Activated T-helper 17 cell treated with anti-CD3 and anti-CD28 coated beads, Interleukin-2, amount 50 U/mL, for 72 hours (primary cell): ENCODE results near the gene UPK1B. TPM values are rescaled to one million over a fixed set of nuclear protein-coding genes. Genes with fewer than 3 reads are reported as not detected.

Source experiments
- ATAC-seq: fragments of 150-1000 bp; cut with Tn5 transposase; replicated peaks from 2 replicates; pipeline ENCODE4 v1.10.0; 2021; ENCODE audit warnings: mild to moderate bottlenecking, moderate library complexity
- H3K27ac Mint-ChIP-seq: one replicate; pipeline ENCODE4 v1.8.0; 2022; ENCODE audit warnings: mixed read lengths
- H3K27me3 Mint-ChIP-seq: one replicate; pipeline ENCODE4 v1.8.0; 2022; ENCODE audit warnings: mixed read lengths
- H3K36me3 Mint-ChIP-seq: one replicate; pipeline ENCODE4 v1.8.0; 2022; ENCODE audit warnings: low read depth, mild to moderate bottlenecking, mixed read lengths
- H3K4me1 Mint-ChIP-seq: one replicate; pipeline ENCODE4 v1.8.0; 2022; ENCODE audit warnings: mixed read lengths
- H3K4me3 Mint-ChIP-seq: one replicate; pipeline ENCODE4 v1.8.0; 2022; ENCODE audit warnings: mild to moderate bottlenecking, mixed read lengths
- H3K9me3 Mint-ChIP-seq: one replicate; pipeline ENCODE4 v1.8.0; 2022; ENCODE audit warnings: mixed read lengths
- total RNA-seq, 2 donors: library from RNA; stranded (reverse); gene quantifications; one replicate each; pipeline ENCODE4 v1.2.3, GENCODE V29; 2022

Gene UPK1B
- total RNA-seq, 2 donors from 2014 or later, result 0.56 to 1.2 TPM

GRCh38 chr3:119194237-119195150 lies 21.1 kb downstream of the UPK1B start:
- H3K4me1 Mint-ChIP-seq, result no peaks in the 10 kb centered on the region
- no peak for ATAC-seq
- H3K27me3 Mint-ChIP-seq, result peaks cover 5% of the 10 kb centered on the region

GRCh38 chr3:119195151-119195476 lies 21.7 kb downstream of the UPK1B start:
- no peaks in the 10 kb centered on the region for H3K4me1 Mint-ChIP-seq

More at GRCh38 chr3:119194237-119195150, 21.1 kb downstream of the UPK1B start:
- H3K4me3 Mint-ChIP-seq, result no peak overlapping the region
- no peak overlapping the region for H3K27ac Mint-ChIP-seq
- H3K9me3 Mint-ChIP-seq, result no peaks in the 10 kb centered on the region
- H3K36me3 Mint-ChIP-seq, result no peaks in the 10 kb centered on the region

GRCh38 chr3:119195911-119196310 lies 22.5 kb downstream of the UPK1B start:
- Mint-ChIP-seq H3K4me1 (no peaks in the 10 kb centered on the region), H3K27me3 (peaks cover 5% of the 10 kb centered on the region), H3K36me3 (no peaks in the 10 kb centered on the region), H3K4me3 (no peak overlapping the region), H3K27ac (no peak overlapping the region), H3K9me3 (no peaks in the 10 kb centered on the region)
- ATAC-seq, result no peak

More at GRCh38 chr3:119195151-119195476, 21.7 kb downstream of the UPK1B start:
- peaks cover 5% of the 10 kb centered on the region for H3K27me3 Mint-ChIP-seq
- H3K36me3 Mint-ChIP-seq, result no peaks in the 10 kb centered on the region
- H3K4me3 Mint-ChIP-seq, result no peak overlapping the region
- no peak for ATAC-seq
- no peaks in the 10 kb centered on the region for H3K9me3 Mint-ChIP-seq
- H3K27ac Mint-ChIP-seq, result no peak overlapping the region

DNA sequence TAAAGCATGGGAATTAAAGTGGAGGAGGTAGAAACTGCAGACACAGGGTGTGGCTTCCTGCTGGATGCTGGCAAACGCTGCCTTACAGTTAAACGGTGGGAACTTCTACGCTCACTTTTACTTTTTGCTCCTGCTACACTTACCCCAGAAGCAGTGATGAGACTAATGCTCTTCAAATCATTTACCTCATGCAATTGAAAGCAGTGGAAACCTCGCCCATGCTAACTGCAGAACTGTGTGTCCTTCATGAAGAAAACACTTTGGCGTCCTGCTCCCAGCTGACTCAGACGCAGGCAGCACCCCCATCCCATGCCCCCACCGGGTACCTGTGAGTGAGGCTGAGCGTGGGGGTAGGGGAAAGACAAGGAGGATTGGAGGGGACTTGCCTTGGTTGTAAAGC lies 31.8 kb downstream of the UPK1B start:
- H3K4me3 Mint-ChIP-seq, result no peak overlapping the region
- H3K9me3 Mint-ChIP-seq, result no peaks in the 10 kb centered on the region
- H3K27me3 Mint-ChIP-seq, result no peaks in the 10 kb centered on the region
- no peak overlapping the region for H3K27ac Mint-ChIP-seq
- peaks cover 9% of the 10 kb centered on the region for H3K4me1 Mint-ChIP-seq
- ATAC-seq, result no peak
- peaks cover 15% of the 10 kb centered on the region for H3K36me3 Mint-ChIP-seq

DNA sequence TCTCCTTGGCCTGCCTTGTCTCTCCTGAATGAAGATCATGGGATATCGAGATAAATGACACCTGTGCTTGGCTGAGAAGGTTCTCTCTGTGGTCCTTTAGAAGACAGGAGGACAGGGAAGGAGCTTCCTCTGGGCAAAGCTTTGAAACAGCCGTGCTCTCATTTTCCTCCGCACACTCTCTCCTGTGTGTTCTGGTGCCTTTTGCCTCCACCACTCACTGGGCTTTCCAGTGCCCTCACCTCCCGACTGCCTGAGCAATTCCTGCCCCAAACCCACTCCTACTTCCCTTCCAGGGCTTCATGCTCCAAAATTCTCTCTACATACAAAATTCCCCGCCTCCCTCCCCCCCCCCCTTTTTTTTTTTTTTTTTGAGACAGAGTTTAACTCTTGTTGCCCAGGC lies 32.3 kb downstream of the UPK1B start:
- Mint-ChIP-seq H3K27ac (no peak overlapping the region), H3K9me3 (no peaks in the 10 kb centered on the region), H3K4me1 (peaks cover 9% of the 10 kb centered on the region), H3K4me3 (no peak overlapping the region), H3K27me3 (no peaks in the 10 kb centered on the region), H3K36me3 (peaks cover 19% of the 10 kb centered on the region)
- no peak for ATAC-seq

DNA sequence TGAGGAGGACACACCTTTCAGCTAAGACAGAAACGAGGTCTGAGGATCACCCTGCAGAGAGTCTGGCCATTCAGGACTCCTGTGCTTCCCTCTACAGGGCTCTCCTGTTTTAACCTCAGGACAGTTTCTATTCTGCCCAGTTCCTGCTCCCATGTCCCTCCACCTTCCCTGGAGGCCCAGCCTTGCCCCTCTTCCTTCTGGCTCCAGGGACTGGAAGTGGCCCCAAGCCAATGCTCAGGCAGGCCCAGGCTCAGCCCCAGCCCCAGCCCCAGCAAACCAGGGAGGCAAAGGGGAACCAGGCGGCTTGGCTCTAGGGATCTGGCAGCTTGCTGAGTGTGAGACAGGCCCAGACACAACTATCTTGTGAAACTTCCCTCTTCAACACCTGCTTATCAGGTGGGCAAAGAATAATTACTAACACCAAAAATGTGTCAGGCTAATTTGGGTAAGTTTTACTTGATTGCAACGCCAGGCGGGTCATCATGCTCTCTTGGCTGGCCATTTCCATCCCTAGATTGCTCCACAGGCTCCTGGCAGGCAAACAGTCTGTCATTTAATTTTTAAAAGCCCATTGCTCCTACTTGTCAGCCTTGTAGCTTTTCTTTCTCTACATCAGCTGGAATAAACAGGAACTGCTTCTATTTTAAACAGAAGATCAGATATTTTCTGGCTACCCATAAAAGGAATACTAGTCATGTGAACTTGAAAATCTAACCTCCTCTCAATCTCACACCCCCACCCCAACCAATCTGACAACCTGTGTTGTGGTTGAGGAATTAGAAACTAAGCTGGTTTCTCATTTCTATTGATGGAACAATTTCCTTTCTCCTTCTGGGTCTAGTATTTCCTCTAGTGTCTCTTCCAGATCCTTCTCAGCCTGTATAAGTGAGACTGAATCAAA lies 33.5 kb downstream of the UPK1B start:
- Mint-ChIP-seq H3K4me3 (no peak overlapping the region), H3K9me3 (no peaks in the 10 kb centered on the region), H3K4me1 (peaks cover 9% of the 10 kb centered on the region), H3K27ac (peak overlapping the region; percentile 23), H3K27me3 (no peaks in the 10 kb centered on the region), H3K36me3 (peaks cover 31% of the 10 kb centered on the region)
- ATAC-seq, result peak; percentile 21

DNA sequence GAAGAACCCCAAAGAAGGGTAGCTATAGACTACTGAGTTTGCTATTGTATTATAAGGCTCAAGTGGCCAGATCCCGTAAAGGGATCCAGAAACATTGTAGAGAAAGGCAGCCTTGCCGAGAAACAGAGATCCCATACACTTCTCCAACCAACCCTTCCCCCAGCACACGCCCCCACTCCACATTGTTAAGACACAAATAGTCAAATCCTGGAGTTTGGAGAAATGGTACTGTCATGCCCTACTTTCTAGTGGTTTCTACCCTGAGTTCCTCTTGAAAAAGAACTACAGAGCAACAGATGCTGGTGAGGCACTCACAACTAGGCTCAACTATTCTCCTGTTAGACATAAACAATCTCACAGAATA lies 34.1 kb downstream of the UPK1B start:
- Mint-ChIP-seq H3K27me3 (no peaks in the 10 kb centered on the region), H3K4me3 (no peak overlapping the region), H3K9me3 (no peaks in the 10 kb centered on the region), H3K27ac (peak overlapping the region; percentile 23), H3K4me1 (peaks cover 9% of the 10 kb centered on the region), H3K36me3 (peaks cover 38% of the 10 kb centered on the region)
- ATAC-seq, result no peak

GRCh38 chr3:119211193-119211592 lies 37.8 kb downstream of the UPK1B start:
- H3K27ac Mint-ChIP-seq, result no peak overlapping the region
- H3K36me3 Mint-ChIP-seq, result peaks cover 75% of the 10 kb centered on the region
- peaks cover 9% of the 10 kb centered on the region for H3K4me1 Mint-ChIP-seq
- no peaks in the 10 kb centered on the region for H3K9me3 Mint-ChIP-seq
- no peaks in the 10 kb centered on the region for H3K27me3 Mint-ChIP-seq
- no peak for ATAC-seq
- H3K4me3 Mint-ChIP-seq, result no peak overlapping the region

- Mint-ChIP-seq H3K4me1 (peaks cover 9% of the 10 kb centered on the region), H3K9me3 (no peaks in the 10 kb centered on the region), H3K36me3 (peaks cover 81% of the 10 kb centered on the region), H3K27me3 (no peaks in the 10 kb centered on the region), H3K27ac (peak overlapping the region; percentile 39), H3K4me3 (no peak overlapping the region)
- no peak for ATAC-seq
These were observed 38.4 kb downstream of the UPK1B start for GRCh38 chr3:119211803-119212202.

DNA sequence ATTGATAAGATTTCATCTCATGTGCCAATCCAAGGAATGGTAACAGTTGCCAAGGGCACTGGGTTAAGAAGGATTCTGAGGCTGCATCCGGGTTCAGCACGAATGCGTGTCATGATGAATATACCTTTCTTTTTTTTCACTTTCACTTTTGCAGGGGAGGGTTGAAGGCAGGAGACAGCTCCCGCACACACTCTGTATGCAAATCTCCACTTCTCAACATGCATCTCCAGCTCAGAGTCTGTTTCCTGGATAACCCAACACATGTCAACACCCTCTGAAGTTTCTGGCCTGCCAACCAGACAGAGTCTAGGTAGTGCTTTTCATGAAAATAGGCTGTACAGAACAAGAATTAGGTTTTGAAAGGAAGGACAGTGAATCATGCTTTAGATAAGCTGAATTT lies 45.7 kb downstream of the UPK1B start:
- peak overlapping the region; percentile 75 for H3K4me3 Mint-ChIP-seq
- no peaks in the 10 kb centered on the region for H3K27me3 Mint-ChIP-seq
- peaks cover 88% of the 10 kb centered on the region for H3K36me3 Mint-ChIP-seq
- H3K4me1 Mint-ChIP-seq, result peaks cover 18% of the 10 kb centered on the region
- H3K27ac Mint-ChIP-seq, result peak overlapping the region; percentile 89
- peak; percentile 91 for ATAC-seq
- no peaks in the 10 kb centered on the region for H3K9me3 Mint-ChIP-seq

GRCh38 chr3:119220198-119220597 lies 46.8 kb downstream of the UPK1B start:
- Mint-ChIP-seq H3K4me3 (no peak overlapping the region), H3K4me1 (peaks cover 18% of the 10 kb centered on the region), H3K9me3 (no peaks in the 10 kb centered on the region), H3K27ac (peak overlapping the region; percentile 79), H3K36me3 (peaks cover 81% of the 10 kb centered on the region), H3K27me3 (no peaks in the 10 kb centered on the region)
- no peak for ATAC-seq

DNA sequence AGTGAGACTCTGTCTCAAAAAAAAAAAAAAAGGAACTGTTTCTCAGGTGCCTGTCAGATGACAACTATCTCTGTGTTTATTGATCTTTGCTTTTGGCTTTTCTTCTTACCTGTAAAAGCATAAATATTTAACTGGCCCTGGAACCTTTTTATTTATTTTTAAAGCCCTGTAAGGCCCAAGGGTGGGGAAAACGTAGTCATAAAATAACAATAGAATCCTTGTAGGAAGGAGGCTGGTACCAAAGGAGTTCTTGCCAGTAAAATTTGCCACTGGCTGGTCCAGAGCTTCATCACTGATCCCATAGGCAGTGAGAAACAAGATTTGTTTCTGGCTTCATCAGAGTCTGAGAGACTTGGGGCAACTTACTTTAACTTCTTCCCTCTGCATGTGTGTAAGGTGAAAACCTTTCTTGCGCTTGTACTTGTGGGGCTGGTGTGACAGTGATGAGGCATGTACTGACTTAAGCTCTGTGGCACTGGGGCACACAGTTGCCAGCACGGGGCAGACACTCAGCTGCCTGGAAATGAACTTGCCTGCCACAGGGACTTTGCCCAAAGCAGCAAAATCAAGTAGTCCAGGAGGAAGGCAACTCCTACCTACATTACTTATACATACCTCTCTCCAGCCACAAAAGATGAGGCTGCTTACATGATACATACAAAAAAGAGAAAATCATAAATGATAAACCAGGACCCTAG lies 47.7 kb downstream of the UPK1B start:
- H3K36me3 Mint-ChIP-seq, result peaks cover 75% of the 10 kb centered on the region
- no peak overlapping the region for H3K4me3 Mint-ChIP-seq
- no peak overlapping the region for H3K27ac Mint-ChIP-seq
- peaks cover 18% of the 10 kb centered on the region for H3K4me1 Mint-ChIP-seq
- ATAC-seq, result no peak
- no peaks in the 10 kb centered on the region for H3K9me3 Mint-ChIP-seq
- no peaks in the 10 kb centered on the region for H3K27me3 Mint-ChIP-seq

GRCh38 chr3:119221779-119222320 lies 48.5 kb downstream of the UPK1B start:
- Mint-ChIP-seq H3K4me1 (peaks cover 18% of the 10 kb centered on the region), H3K27ac (peak overlapping the region; percentile 54), H3K9me3 (no peaks in the 10 kb centered on the region), H3K4me3 (no peak overlapping the region), H3K27me3 (no peaks in the 10 kb centered on the region), H3K36me3 (peaks cover 75% of the 10 kb centered on the region)
- peak; percentile 34 for ATAC-seq

DNA sequence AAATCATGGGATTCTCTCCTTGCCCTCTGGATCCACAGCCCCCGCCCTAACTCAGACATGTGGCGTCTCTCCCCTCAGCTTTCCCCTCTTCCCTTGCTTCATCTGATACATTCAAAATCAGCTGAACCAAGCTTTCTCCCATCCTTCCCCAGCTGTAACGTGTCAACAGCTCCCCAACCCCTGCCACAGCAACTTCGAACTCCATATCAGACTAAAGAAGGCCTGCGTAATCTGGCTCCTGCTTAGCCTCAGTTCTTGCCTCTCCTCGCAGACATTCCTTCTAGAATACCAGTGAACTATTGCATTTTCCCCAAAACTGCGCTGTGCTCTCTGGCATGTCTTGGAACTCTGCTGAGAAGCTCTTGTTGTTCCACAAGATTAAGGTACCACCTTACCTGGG lies 49.0 kb downstream of the UPK1B start:
- Mint-ChIP-seq H3K4me3 (no peak overlapping the region), H3K4me1 (peaks cover 18% of the 10 kb centered on the region), H3K27me3 (no peaks in the 10 kb centered on the region), H3K9me3 (no peaks in the 10 kb centered on the region), H3K36me3 (peaks cover 75% of the 10 kb centered on the region), H3K27ac (peak overlapping the region; percentile 54)
- ATAC-seq, result no peak
